ENCODE data around the gene CAMKK2. TPM values are rescaled to one million over a fixed set of nuclear protein-coding genes. Genes with fewer than 3 reads are reported as not detected.

Gene CAMKK2
- total RNA-seq, 1 donor from 2014 or later = 25.6 TPM

- no peak for TF ChIP-seq CTCF (IDR thresholded peaks at IDR 0.05; ENCODE audit: insufficient read depth, low read length, poor library complexity, severe bottlenecking)
- H3K4me3 ChIP-seq (ENCODE audit: low read depth, low read length) = no peak overlapping the region
- DNase-seq (ENCODE audit: low read depth) = no peak
- no peaks in the 10 kb centered on the region for H3K36me3 ChIP-seq (ENCODE audit: control insufficient read depth, insufficient read depth, low read length)
- no peaks in the 10 kb centered on the region for H3K27me3 ChIP-seq (ENCODE audit: control insufficient read depth, insufficient read depth, low read length)
These were observed 37.2 kb upstream of the CAMKK2 start for GRCh38 chr12:121333747-121334146.

- H3K36me3 ChIP-seq (ENCODE audit: control insufficient read depth, insufficient read depth, low read length) = peaks cover 2% of the 10 kb centered on the region
- TF ChIP-seq CTCF (IDR thresholded peaks at IDR 0.05; ENCODE audit: insufficient read depth, low read length, poor library complexity, severe bottlenecking) = no peak
- no peak overlapping the region for H3K4me3 ChIP-seq (ENCODE audit: low read depth, low read length)
- DNase-seq (ENCODE audit: low read depth) = no peak
- no peaks in the 10 kb centered on the region for H3K27me3 ChIP-seq (ENCODE audit: control insufficient read depth, insufficient read depth, low read length)
These were observed 34.7 kb upstream of the CAMKK2 start for GRCh38 chr12:121331248-121331647.

- H3K27me3 ChIP-seq (ENCODE audit: control insufficient read depth, insufficient read depth, low read length) = no peaks in the 10 kb centered on the region
- no peak overlapping the region for H3K4me3 ChIP-seq (ENCODE audit: low read depth, low read length)
- DNase-seq (ENCODE audit: low read depth) = no peak
- H3K36me3 ChIP-seq (ENCODE audit: control insufficient read depth, insufficient read depth, low read length) = peaks cover 2% of the 10 kb centered on the region
- no peak for TF ChIP-seq CTCF (IDR thresholded peaks at IDR 0.05; ENCODE audit: insufficient read depth, low read length, poor library complexity, severe bottlenecking)
These were observed 34.2 kb upstream of the CAMKK2 start for GRCh38 chr12:121330692-121331091.

GRCh38 chr12:121330195-121330594 is 33.7 kb upstream of the CAMKK2 start:
- H3K36me3 ChIP-seq (ENCODE audit: control insufficient read depth, insufficient read depth, low read length) = peaks cover 2% of the 10 kb centered on the region
- no peak overlapping the region for H3K4me3 ChIP-seq (ENCODE audit: low read depth, low read length)
- H3K27me3 ChIP-seq (ENCODE audit: control insufficient read depth, insufficient read depth, low read length) = no peaks in the 10 kb centered on the region
- TF ChIP-seq CTCF (IDR thresholded peaks at IDR 0.05; ENCODE audit: insufficient read depth, low read length, poor library complexity, severe bottlenecking) = no peak
- no peak for DNase-seq (ENCODE audit: low read depth)

- no peak overlapping the region for H3K4me3 ChIP-seq (ENCODE audit: low read depth, low read length)
- H3K27me3 ChIP-seq (ENCODE audit: control insufficient read depth, insufficient read depth, low read length) = no peaks in the 10 kb centered on the region
- no peak for DNase-seq (ENCODE audit: low read depth)
- TF ChIP-seq CTCF (IDR thresholded peaks at IDR 0.05; ENCODE audit: insufficient read depth, low read length, poor library complexity, severe bottlenecking) = no peak
- H3K36me3 ChIP-seq (ENCODE audit: control insufficient read depth, insufficient read depth, low read length) = peaks cover 2% of the 10 kb centered on the region
These were observed 32.1 kb upstream of the CAMKK2 start for GRCh38 chr12:121328620-121329019.

GRCh38 chr12:121326996-121327674 is 30.6 kb upstream of the CAMKK2 start:
- DNase-seq (ENCODE audit: low read depth) = no peak
- TF ChIP-seq CTCF (IDR thresholded peaks at IDR 0.05; ENCODE audit: insufficient read depth, low read length, poor library complexity, severe bottlenecking) = no peak
- H3K36me3 ChIP-seq (ENCODE audit: control insufficient read depth, insufficient read depth, low read length) = peaks cover 2% of the 10 kb centered on the region
- no peak overlapping the region for H3K4me3 ChIP-seq (ENCODE audit: low read depth, low read length)
- H3K27me3 ChIP-seq (ENCODE audit: control insufficient read depth, insufficient read depth, low read length) = no peaks in the 10 kb centered on the region

Measured in kidney epithelial cell (primary cell).